HFFc6 (cell line): ENCODE results near the gene TMEM187. TPM values are rescaled to one million over a fixed set of nuclear protein-coding genes. Genes with fewer than 3 reads are reported as not detected.
A peak's percentile ranks its signal among the peaks of the same experiment; 100 is the strongest.

Experiments
- DNase-seq: peaks from one replicate; pipeline ENCODE4 v3.0.0-alpha.2; 2018
- H3K27ac Mint-ChIP-seq: 2 replicates; pipeline ENCODE4 v1.8.0; 2020; ENCODE audit warnings: mild to moderate bottlenecking, mixed read lengths
- H3K27me3 Mint-ChIP-seq: 2 replicates; pipeline ENCODE4 v1.8.0; 2021; ENCODE audit warnings: mild to moderate bottlenecking, moderate library complexity, mixed read lengths; ENCODE audit not compliant: insufficient read depth
- H3K36me3 Mint-ChIP-seq: 2 replicates; pipeline ENCODE4 v1.8.0; 2021; ENCODE audit warnings: low read depth, mixed read lengths
- H3K4me1 Mint-ChIP-seq: 2 replicates; pipeline ENCODE4 v1.8.0; 2020; ENCODE audit warnings: low read depth, mixed read lengths
- H3K4me3 Mint-ChIP-seq: 2 replicates; pipeline ENCODE4 v1.8.0; 2020; ENCODE audit warnings: mild to moderate bottlenecking, moderate library complexity, mixed read lengths
- H3K9me3 Mint-ChIP-seq: 2 replicates; pipeline ENCODE4 v1.8.0; 2020; ENCODE audit warnings: mild to moderate bottlenecking, mixed read lengths
- CTCF ChIP-seq: fragments of 200-600 bp; sonication (generic); IDR thresholded peaks from 2 replicates; pipeline ENCODE4 v1.5.0; 2021; ENCODE audit warnings: antibody characterized with exemption, mild to moderate bottlenecking
- total RNA-seq, 6 experiments: library from RNA; stranded (reverse); fragmentation: NEBNext Ultra II Directional; extraction: Animal tissue kit (Norgen Biotek cat#: 25700); gene quantifications; 2 replicates in 1 of 6; 3 replicates in 5 of 6; pipeline ENCODE4 v1.2.3, GENCODE V29; 2021

TMEM187 gene
- total RNA-seq, 6 experiments from 2014 or later, result 3.1 to 8.0 (median 5.7) TPM

- Mint-ChIP-seq H3K4me3 (peak overlapping the region; percentile 62; the same call in 1 of the 2 replicates), H3K27me3 (peaks cover 2% of the 10 kb centered on the region), H3K36me3 (peaks cover 5% of the 10 kb centered on the region; the same call in 1 of the 2 replicates), H3K27ac (no peak overlapping the region), H3K4me1 (no peaks in the 10 kb centered on the region), H3K9me3 (no peaks in the 10 kb centered on the region)
- no peak for TF ChIP-seq CTCF
- no peak for DNase-seq
These were observed 37.2 kb upstream of the TMEM187 start for GRCh38 chrX:153935326-153935851.

- Mint-ChIP-seq H3K4me3 (no peak overlapping the region), H3K27me3 (peaks cover 2% of the 10 kb centered on the region), H3K36me3 (no peaks in the 10 kb centered on the region), H3K27ac (no peak overlapping the region), H3K9me3 (no peaks in the 10 kb centered on the region), H3K4me1 (no peaks in the 10 kb centered on the region)
- no peak for TF ChIP-seq CTCF
- DNase-seq, result no peak
These were observed 35.5 kb upstream of the TMEM187 start for GRCh38 chrX:153937056-153937455.

GRCh38 chrX:153938226-153938786 lies 34.2 kb upstream of the TMEM187 start:
- DNase-seq, result no peak
- H3K36me3 Mint-ChIP-seq, result no peaks in the 10 kb centered on the region
- no peaks in the 10 kb centered on the region for H3K9me3 Mint-ChIP-seq
- no peaks in the 10 kb centered on the region for H3K4me1 Mint-ChIP-seq
- H3K4me3 Mint-ChIP-seq, result no peak overlapping the region
- H3K27me3 Mint-ChIP-seq, result peaks cover 2% of the 10 kb centered on the region
- no peak; the same call in 1 of the 2 replicates for TF ChIP-seq CTCF
- H3K27ac Mint-ChIP-seq, result no peak overlapping the region

GRCh38 chrX:153939573-153939972 lies 33.0 kb upstream of the TMEM187 start:
- no peak overlapping the region for H3K4me3 Mint-ChIP-seq
- TF ChIP-seq CTCF, result no peak

GRCh38 chrX:153941336-153942252 lies 31.0 kb upstream of the TMEM187 start:
- no peak for DNase-seq
- no peaks in the 10 kb centered on the region for H3K4me1 Mint-ChIP-seq
- no peaks in the 10 kb centered on the region; the same call in none of the 2 replicates for H3K27me3 Mint-ChIP-seq
- H3K27ac Mint-ChIP-seq, result no peak overlapping the region
- H3K4me3 Mint-ChIP-seq, result no peak overlapping the region
- no peaks in the 10 kb centered on the region for H3K9me3 Mint-ChIP-seq
- H3K36me3 Mint-ChIP-seq, result no peaks in the 10 kb centered on the region
- no peak for TF ChIP-seq CTCF

More at GRCh38 chrX:153939573-153939972, 33.0 kb upstream of the TMEM187 start:
- H3K9me3 Mint-ChIP-seq, result no peaks in the 10 kb centered on the region
- H3K36me3 Mint-ChIP-seq, result no peaks in the 10 kb centered on the region
- DNase-seq, result no peak
- H3K4me1 Mint-ChIP-seq, result no peaks in the 10 kb centered on the region
- no peaks in the 10 kb centered on the region; the same call in none of the 2 replicates for H3K27me3 Mint-ChIP-seq
- no peak overlapping the region for H3K27ac Mint-ChIP-seq
